Spinal cord (tissue), 10 donors: ENCODE results near the gene KCNK10. TPM values are rescaled to one million over a fixed set of nuclear protein-coding genes. Genes with fewer than 3 reads are reported as not detected.
A peak's percentile ranks its signal among the peaks of the same experiment; 100 is the strongest.

Experiments
- DNase-seq, 6 donors: peaks; one replicate each; pipeline versions ENCODE4 v3.0.0 to v3.0.0-alpha.2; 2013 to 2015; ENCODE audit warnings: low spot score in 6 of 6, low read depth in 4 of 6
- H3K27ac ChIP-seq: one replicate; pipeline ENCODE4 v1.5.1; 2013; ENCODE audit warnings: low read depth, low read length, control low read depth
- H3K27me3 ChIP-seq: one replicate; pipeline ENCODE4 v1.6.1; 2013; ENCODE audit warnings: low read length; ENCODE audit not compliant: control insufficient read depth, insufficient read depth
- H3K36me3 ChIP-seq: one replicate; pipeline ENCODE4 v1.6.1; 2013; ENCODE audit warnings: low read length; ENCODE audit not compliant: control insufficient read depth, insufficient read depth
- H3K4me1 ChIP-seq: one replicate; pipeline ENCODE4 v1.6.1; 2013; ENCODE audit warnings: low read length; ENCODE audit not compliant: control insufficient read depth, insufficient read depth
- H3K4me3 ChIP-seq: one replicate; pipeline ENCODE4 v1.5.1; 2013; ENCODE audit warnings: low read depth, low read length, control low read depth
- H3K9me3 ChIP-seq: one replicate; pipeline ENCODE4 v1.6.1; 2013; ENCODE audit warnings: low read length; ENCODE audit not compliant: control insufficient read depth, insufficient read depth
- WGBS: methylation state at CpG from one replicate; pipeline ENCODE4 v1.1.5; 2013; ENCODE audit warnings: missing lambda C conversion rate; ENCODE audit not compliant: insufficient coverage; 5-methylcytosine and 5-hydroxymethylcytosine counted together
- polyA plus RNA-seq, 2 donors: library from polyadenylated mRNA; unstranded; fragments of 120-200 nt; gene quantifications; one replicate each; pipeline ENCODE4 v1.2.1, GENCODE V29; 2013; ENCODE audit not compliant: insufficient read length in 2 of 2
- total RNA-seq, 2 donors: library from RNA; depleted of rRNA in 1 of 2; stranded (reverse); fragments of 120-200 nt in 1 of 2; fragments of >200 nt in 1 of 2; gene quantifications; one replicate each; pipeline versions ENCODE4 v1.2.3 to v1.2.4, GENCODE V29; 2013 to 2014
- donor health status: healthy.

Gene KCNK10
- total and polyA plus RNA-seq, 4 donors, result 6.2 to 15.3 (median 11.9) TPM

GRCh38 chr14:88323523-88324199, 592 bp upstream of the KCNK10 start:
- Histone ChIP-seq H3K4me3 (peak overlapping the region; percentile 68), H3K27me3 (peaks cover 27% of the 10 kb centered on the region), H3K9me3 (no peaks in the 10 kb centered on the region), H3K36me3 (no peaks in the 10 kb centered on the region), H3K27ac (peak overlapping the region; percentile 47), H3K4me1 (peaks cover 27% of the 10 kb centered on the region)
- 0% methylated on average over 69 of the region's 69 CpGs for WGBS
- peak in 2 of 6 donors; percentile 81 to 86 for DNase-seq

- peak overlapping the region; percentile 66 for H3K4me3 ChIP-seq
- H3K27ac ChIP-seq, result peak overlapping the region; percentile 82
Measured at GRCh38 chr14:88322504-88323085, 474 bp downstream of the KCNK10 start.

GRCh38 chr14:88321692-88322503, 1.2 kb downstream of the KCNK10 start:
- peak in 2 of 6 donors; percentile 71 to 92 for DNase-seq
- H3K9me3 ChIP-seq, result no peaks in the 10 kb centered on the region
- 6% methylated on average over 19 of the region's 25 CpGs for WGBS
- peak overlapping the region; percentile 66 for H3K4me3 ChIP-seq
- peak overlapping the region; percentile 82 for H3K27ac ChIP-seq
- peaks cover 22% of the 10 kb centered on the region for H3K27me3 ChIP-seq
- H3K36me3 ChIP-seq, result no peaks in the 10 kb centered on the region
- peaks cover 27% of the 10 kb centered on the region for H3K4me1 ChIP-seq

More at GRCh38 chr14:88322504-88323085, 474 bp downstream of the KCNK10 start:
- H3K27me3 ChIP-seq, result peaks cover 27% of the 10 kb centered on the region
- peak in 1 of 6 donors; percentile 87 for DNase-seq
- WGBS, result 0% methylated on average over 19 of the region's 26 CpGs
- H3K9me3 ChIP-seq, result no peaks in the 10 kb centered on the region
- H3K4me1 ChIP-seq, result peaks cover 27% of the 10 kb centered on the region
- no peaks in the 10 kb centered on the region for H3K36me3 ChIP-seq

GRCh38 chr14:88318406-88318805, 4.7 kb downstream of the KCNK10 start:
- Histone ChIP-seq H3K4me3 (no peak overlapping the region), H3K4me1 (peaks cover 7% of the 10 kb centered on the region), H3K27ac (no peak overlapping the region), H3K9me3 (no peaks in the 10 kb centered on the region), H3K27me3 (peaks cover 2% of the 10 kb centered on the region), H3K36me3 (no peaks in the 10 kb centered on the region)
- peak in 2 of 6 donors; percentile 57 to 72 for DNase-seq
- WGBS, result 48% methylated on average over 2 of the region's 4 CpGs

- H3K27me3 ChIP-seq, result no peaks in the 10 kb centered on the region
- no peak overlapping the region for H3K27ac ChIP-seq
- no peaks in the 10 kb centered on the region for H3K9me3 ChIP-seq
- no peak for DNase-seq
- H3K36me3 ChIP-seq, result no peaks in the 10 kb centered on the region
- H3K4me1 ChIP-seq, result peaks cover 7% of the 10 kb centered on the region
- no peak overlapping the region for H3K4me3 ChIP-seq
Measured at GRCh38 chr14:88316521-88316920, 6.5 kb downstream of the KCNK10 start.

- no peaks in the 10 kb centered on the region for H3K27me3 ChIP-seq
- H3K4me1 ChIP-seq, result peaks cover 3% of the 10 kb centered on the region
- DNase-seq, result peak in 2 of 6 donors; percentile 79 to 86
- H3K27ac ChIP-seq, result peak overlapping the region; percentile 36
- WGBS, result 15% methylated on average over 6 of the region's 6 CpGs
- no peaks in the 10 kb centered on the region for H3K36me3 ChIP-seq
- H3K9me3 ChIP-seq, result no peaks in the 10 kb centered on the region
- no peak overlapping the region for H3K4me3 ChIP-seq
Measured at GRCh38 chr14:88312257-88312656, 10.8 kb downstream of the KCNK10 start.

- Histone ChIP-seq H3K4me1 (peaks cover 3% of the 10 kb centered on the region), H3K27me3 (no peaks in the 10 kb centered on the region), H3K36me3 (no peaks in the 10 kb centered on the region), H3K9me3 (no peaks in the 10 kb centered on the region), H3K4me3 (no peak overlapping the region), H3K27ac (peak overlapping the region; percentile 36)
- whole genome bisulfite sequencing, result 17% methylated on average over 3 of the region's 3 CpGs
- peak in 3 of 6 donors; percentile 28 to 85 (median 84) for DNase-seq
Measured at GRCh38 chr14:88311780-88312179, 11.3 kb downstream of the KCNK10 start.

- 20% methylated on average over 3 of the region's 4 CpGs for WGBS
- Histone ChIP-seq H3K9me3 (no peaks in the 10 kb centered on the region), H3K36me3 (no peaks in the 10 kb centered on the region), H3K27ac (peak overlapping the region; percentile 19), H3K27me3 (no peaks in the 10 kb centered on the region), H3K4me3 (no peak overlapping the region), H3K4me1 (peaks cover 3% of the 10 kb centered on the region)
- DNase-seq, result peak in 2 of 6 donors; percentile 87 to 89
Measured at GRCh38 chr14:88310449-88310848, 12.6 kb downstream of the KCNK10 start.

- WGBS, result 42% methylated on average over 2 of the region's 4 CpGs
- H3K27ac ChIP-seq, result no peak overlapping the region
Measured at GRCh38 chr14:88310021-88310420, 13.0 kb downstream of the KCNK10 start.

More at GRCh38 chr14:88310021-88310420, 13.0 kb downstream of the KCNK10 start:
- DNase-seq, result no peak
- H3K27me3 ChIP-seq, result no peaks in the 10 kb centered on the region
- no peak overlapping the region for H3K4me3 ChIP-seq
- peaks cover 3% of the 10 kb centered on the region for H3K4me1 ChIP-seq
- H3K36me3 ChIP-seq, result no peaks in the 10 kb centered on the region
- no peaks in the 10 kb centered on the region for H3K9me3 ChIP-seq
